Stomach (tissue), 9 donors: Measurements from ENCODE around the gene LPAR5. TPM values are rescaled to one million over a fixed set of nuclear protein-coding genes. Genes with fewer than 3 reads are reported as not detected.

Source experiments
- DNase-seq, 2 donors: peaks; one replicate each; pipeline versions ENCODE4 v3.0.0 to v3.0.0-alpha.2; 2013 to 2019
- H3K27ac ChIP-seq, 5 donors: fragments of 200-600 bp in 4 of 5; sonication (generic) in 4 of 5; one replicate each; pipeline ENCODE4 v1.5.1; 2013 to 2019; ENCODE audit warnings: mild to moderate bottlenecking in 1 of 5, moderate library complexity in 1 of 5
- H3K27me3 ChIP-seq, 3 donors: fragments of 200-600 bp; sonication (generic); one replicate each; pipeline ENCODE4 v1.5.1; 2017 to 2019; ENCODE audit warnings: mixed run types in 1 of 3
- H3K36me3 ChIP-seq, 4 donors: fragments of 200-600 bp; sonication (generic); 1 replicate in 3 of 4; 2 replicates in 1 of 4; pipeline ENCODE4 v1.5.1; 2016 to 2019
- H3K4me1 ChIP-seq, 4 donors: fragments of 200-600 bp; sonication (generic); one replicate each; pipeline ENCODE4 v1.5.1; 2016 to 2019
- H3K4me3 ChIP-seq, 4 donors: fragments of 200-600 bp; sonication (generic) in 3 of 4; one replicate each; pipeline ENCODE4 v1.5.1; 2016 to 2019; ENCODE audit warnings: mild to moderate bottlenecking in 1 of 4
- H3K9me3 ChIP-seq, 4 donors: fragments of 200-600 bp; sonication (generic); one replicate each; pipeline ENCODE4 v1.5.1; 2016 to 2019
- EP300 ChIP-seq: sonication (generic); formaldehyde crosslinking; IDR thresholded peaks from one replicate; pipeline ENCODE4 v1.6.1; 2017; ENCODE audit warnings: antibody characterized with exemption
- POLR2A ChIP-seq, 4 donors: fragments of 450-650 bp; IDR thresholded peaks; one replicate each; pipeline ENCODE4 v1.6.1; 2016; ENCODE audit warnings: antibody characterized with exemption in 4 of 4, control low read depth in 2 of 4, mild to moderate bottlenecking in 1 of 4, moderate library complexity in 1 of 4
- POLR2AphosphoS5 ChIP-seq, 3 donors: sonication (generic); formaldehyde crosslinking; IDR thresholded peaks; one replicate each; pipeline ENCODE4 v1.6.1; 2016; ENCODE audit warnings: antibody characterized with exemption in 3 of 3
- WGBS, 5 donors: extraction: QIAGEN DNeasy Blood & Tissue Kit in 3 of 5; methylation state at CpG; one replicate each; pipeline versions ENCODE4 v1.1.5 to v1.1.7; 2013 to 2018; 5-methylcytosine and 5-hydroxymethylcytosine counted together
- intact Hi-C: fragments of 100-400 bp; cut with DNase I; formaldehyde crosslinking; loops from one replicate; pipeline ENCODE4 v1.15.1; 2023; ENCODE audit warnings: low total_unique reads
- polyA plus RNA-seq, 3 donors: library from polyadenylated mRNA; stranded (reverse); fragments of 200-250 nt; gene quantifications; one replicate each; pipeline ENCODE4 v1.2.3, GENCODE V29; 2013
- total RNA-seq, 5 donors: library from RNA; depleted of rRNA; stranded (reverse); fragments of >200 nt; gene quantifications; one replicate each; pipeline versions ENCODE4 v1.1.0 to v1.2.3, GENCODE V29; 2014 to 2016
- TF ChIP-seq, protein P1 (sequence below), 7 experiments: fragments of 450-650 bp in 4 of 7; fragments of 200-600 bp in 3 of 7; sonication (generic) in 3 of 7; IDR thresholded peaks; one replicate each; pipeline ENCODE4 v1.5.1; 2016 to 2019; ENCODE audit warnings: antibody characterized with exemption in 7 of 7, control low read depth in 2 of 7, mild to moderate bottlenecking in 1 of 7
- donor health status: healthy with polysubstance abuse.
- donor health status: Bipolar disorder and iron deficiency.
- donor health status: healthy.

The LPAR5 gene
- total and polyA plus RNA-seq, 8 donors: 1.3 to 33.0 (median 4.5) TPM

DNA sequence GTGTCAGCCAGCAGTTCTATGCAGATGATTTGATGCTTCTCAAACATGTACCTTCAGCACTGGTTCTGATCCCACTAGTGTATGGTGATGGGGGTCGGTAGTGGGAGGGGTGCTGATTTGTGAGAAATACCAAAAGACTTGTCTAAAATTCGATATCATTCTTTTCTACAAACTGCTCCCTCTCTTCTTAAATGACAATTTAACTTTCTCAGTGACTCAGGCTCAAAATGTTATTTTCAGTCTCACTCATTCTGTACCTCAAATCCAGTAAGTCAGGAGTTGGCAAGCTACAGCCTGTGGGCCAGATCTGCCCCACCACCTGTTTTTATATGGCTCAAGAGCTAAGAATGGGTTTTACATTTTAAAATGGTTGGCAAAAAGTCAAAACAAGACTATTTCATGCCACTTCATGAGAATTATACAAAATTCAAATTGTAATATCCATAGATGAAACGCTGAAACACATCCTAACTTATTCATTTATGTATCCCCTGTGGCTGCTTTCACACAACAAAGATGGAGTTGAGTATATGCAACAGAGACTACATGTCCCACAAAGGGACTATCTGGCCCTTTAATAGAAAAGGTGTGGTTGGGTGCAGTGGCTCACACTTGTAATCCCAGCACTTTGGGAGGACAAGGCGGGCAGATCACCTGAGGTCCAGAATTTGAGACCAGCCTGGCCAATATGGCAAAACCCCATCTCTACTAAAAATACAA lies 61.0 kb downstream of the LPAR5 start:
- peaks cover 93 to 100% (median 100%) of the 10 kb centered on the region in 4 donors for H3K36me3 ChIP-seq

GRCh38 chr12:6573001-6573400 lies 62.8 kb downstream of the LPAR5 start:
- intact Hi-C loops: no loop called here
- DNase-seq: no peak
- TF ChIP-seq POLR2A (IDR thresholded peaks at IDR 0.05): no peak
- TF ChIP-seq, protein P1, sequence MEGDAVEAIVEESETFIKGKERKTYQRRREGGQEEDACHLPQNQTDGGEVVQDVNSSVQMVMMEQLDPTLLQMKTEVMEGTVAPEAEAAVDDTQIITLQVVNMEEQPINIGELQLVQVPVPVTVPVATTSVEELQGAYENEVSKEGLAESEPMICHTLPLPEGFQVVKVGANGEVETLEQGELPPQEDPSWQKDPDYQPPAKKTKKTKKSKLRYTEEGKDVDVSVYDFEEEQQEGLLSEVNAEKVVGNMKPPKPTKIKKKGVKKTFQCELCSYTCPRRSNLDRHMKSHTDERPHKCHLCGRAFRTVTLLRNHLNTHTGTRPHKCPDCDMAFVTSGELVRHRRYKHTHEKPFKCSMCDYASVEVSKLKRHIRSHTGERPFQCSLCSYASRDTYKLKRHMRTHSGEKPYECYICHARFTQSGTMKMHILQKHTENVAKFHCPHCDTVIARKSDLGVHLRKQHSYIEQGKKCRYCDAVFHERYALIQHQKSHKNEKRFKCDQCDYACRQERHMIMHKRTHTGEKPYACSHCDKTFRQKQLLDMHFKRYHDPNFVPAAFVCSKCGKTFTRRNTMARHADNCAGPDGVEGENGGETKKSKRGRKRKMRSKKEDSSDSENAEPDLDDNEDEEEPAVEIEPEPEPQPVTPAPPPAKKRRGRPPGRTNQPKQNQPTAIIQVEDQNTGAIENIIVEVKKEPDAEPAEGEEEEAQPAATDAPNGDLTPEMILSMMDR (IDR thresholded peaks at IDR 0.05): no peak
- no peak for TF ChIP-seq EP300
- no peak for TF ChIP-seq POLR2AphosphoS5 (IDR thresholded peaks at IDR 0.05)
- H3K4me1 ChIP-seq: peaks cover 9 to 18% (median 13%) of the 10 kb centered on the region in 4 donors
- H3K36me3 ChIP-seq: peaks cover 77 to 89% (median 88%) of the 10 kb centered on the region in 4 donors
- WGBS, 5 donors: 83 to 91% (median 86%) methylated on average over 8 of the region's 8 CpGs
- H3K27ac ChIP-seq: no peak overlapping the region
- no peaks in the 10 kb centered on the region for H3K27me3 ChIP-seq
- no peaks in the 10 kb centered on the region for H3K9me3 ChIP-seq
- no peak overlapping the region for H3K4me3 ChIP-seq

More for the DNA sequence above, 61.0 kb downstream of the LPAR5 start:
- 79 to 88% (median 82%) methylated on average over 4 of the region's 4 CpGs for WGBS, 5 donors
- DNase-seq: no peak
- H3K27me3 ChIP-seq: no peaks in the 10 kb centered on the region
- intact Hi-C loops: no loop called here
- no peak overlapping the region for H3K27ac ChIP-seq
- TF ChIP-seq POLR2A (IDR thresholded peaks at IDR 0.05) (no peak), EP300 (no peak), POLR2AphosphoS5 (IDR thresholded peaks at IDR 0.05) (no peak)
- TF ChIP-seq, protein P1 (IDR thresholded peaks at IDR 0.05): no peak
- no peaks in the 10 kb centered on the region for H3K9me3 ChIP-seq
- H3K4me1 ChIP-seq: peaks cover 0 to 3% (median 1%) of the 10 kb centered on the region in 4 donors
- no peak overlapping the region for H3K4me3 ChIP-seq

DNA sequence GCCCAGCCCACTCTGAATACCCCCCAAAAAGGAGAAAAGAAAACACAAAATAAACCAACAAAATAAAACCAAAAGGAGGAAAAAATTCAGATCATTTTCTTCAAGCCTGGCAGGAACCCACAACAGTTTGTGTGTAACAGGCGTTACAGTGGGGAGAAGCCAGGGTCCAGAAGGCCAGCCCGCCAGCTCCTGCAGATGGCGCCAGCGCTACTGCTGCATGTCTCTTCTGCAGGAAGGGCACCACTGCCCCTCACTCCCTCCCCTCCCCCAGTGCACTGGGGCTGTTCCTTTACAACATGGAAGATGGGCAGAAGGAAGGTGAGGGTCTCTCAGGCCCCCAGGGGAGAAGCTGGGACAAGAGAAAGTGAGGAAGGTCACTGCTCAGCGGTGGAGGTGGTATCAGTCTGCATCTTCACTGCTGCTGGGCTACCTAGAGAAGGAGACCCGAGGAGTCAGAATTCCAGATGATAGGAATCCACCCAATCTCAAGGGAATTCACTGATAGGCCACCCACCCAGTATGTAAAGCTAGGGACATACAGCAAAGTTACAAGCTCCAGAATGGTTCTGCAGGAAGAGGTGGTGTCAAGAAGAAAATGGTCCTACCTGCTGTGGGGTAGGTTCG lies 65.4 kb downstream of the LPAR5 start:
- 42 to 58% (median 55%) methylated on average over 7 of the region's 7 CpGs for WGBS, 5 donors
- H3K9me3 ChIP-seq: no peaks in the 10 kb centered on the region
- TF ChIP-seq POLR2AphosphoS5 (IDR thresholded peaks at IDR 0.05): no peak
- TF ChIP-seq, protein P1 (IDR thresholded peaks at IDR 0.05): peak in 2 of 7 experiments; percentile 11 to 27
- peaks cover 61 to 77% (median 75%) of the 10 kb centered on the region in 4 donors for H3K36me3 ChIP-seq
- intact Hi-C loops: no loop called here
- no peak overlapping the region for H3K4me3 ChIP-seq
- no peaks in the 10 kb centered on the region for H3K27me3 ChIP-seq
- peak; percentile 56 to 79 for DNase-seq
- H3K4me1 ChIP-seq: peaks cover 9 to 29% (median 24%) of the 10 kb centered on the region in 4 donors
- peak overlapping the region in 2 of 5 donors; percentile 5 to 92 for H3K27ac ChIP-seq

DNA sequence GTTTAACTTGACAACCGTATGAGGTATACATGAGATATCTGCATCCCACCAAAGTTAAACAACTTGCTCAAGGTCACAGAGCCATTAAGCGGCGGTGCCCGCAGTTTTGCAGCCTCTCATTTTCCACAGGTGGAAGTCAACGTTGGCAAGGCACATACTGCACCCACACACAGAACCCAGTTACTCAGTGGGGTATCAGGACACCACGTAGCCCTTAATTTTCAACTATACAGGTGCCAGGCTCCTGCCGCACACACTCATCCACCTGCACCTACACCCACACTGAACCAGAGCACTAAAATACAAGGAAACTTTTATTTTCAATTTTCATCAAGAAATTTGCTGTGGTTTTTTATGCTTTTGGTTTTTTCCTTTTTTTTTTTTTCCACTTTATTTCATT lies 66.0 kb downstream of the LPAR5 start:
- peak in 1 of 2 donors; percentile 29 for DNase-seq
- Histone ChIP-seq H3K27ac (peak overlapping the region in 3 of 5 donors; percentile 5 to 92 (median 30)), H3K4me1 (peaks cover 9 to 29% (median 24%) of the 10 kb centered on the region in 4 donors), H3K4me3 (no peak overlapping the region), H3K36me3 (peaks cover 56 to 77% (median 75%) of the 10 kb centered on the region in 4 donors), H3K9me3 (no peaks in the 10 kb centered on the region), H3K27me3 (no peaks in the 10 kb centered on the region)
- intact Hi-C loops: no loop called here
- TF ChIP-seq EP300: no peak
- no peak for TF ChIP-seq POLR2AphosphoS5 (IDR thresholded peaks at IDR 0.05)
- TF ChIP-seq, protein P1 (IDR thresholded peaks at IDR 0.05): no peak
- TF ChIP-seq POLR2A (IDR thresholded peaks at IDR 0.05): no peak
- 57 to 69% (median 62%) methylated on average over 7 of the region's 7 CpGs for WGBS, 5 donors
